Nephron progenitor cell (in vitro differentiated cells): Measurements from ENCODE around the gene ACSL3.
A peak's percentile ranks its signal among the peaks of the same experiment; 100 is the strongest.

Experiments used
- DNase-seq: peaks from one replicate; pipeline ENCODE4 v3.0.0; 2021
- H3K27ac Mint-ChIP-seq: 2 replicates; pipeline ENCODE4 v1.8.0; 2021; ENCODE audit warnings: mild to moderate bottlenecking, moderate library complexity, mixed read lengths
- H3K27me3 Mint-ChIP-seq: 2 replicates; pipeline ENCODE4 v1.8.0; 2021; ENCODE audit warnings: mild to moderate bottlenecking, low read depth, mixed read lengths; ENCODE audit not compliant: poor library complexity
- H3K36me3 Mint-ChIP-seq: 2 replicates; pipeline ENCODE4 v1.8.0; 2021; ENCODE audit warnings: low read depth, mixed read lengths
- H3K4me1 Mint-ChIP-seq: 2 replicates; pipeline ENCODE4 v1.8.0; 2021; ENCODE audit warnings: mixed read lengths
- H3K4me3 Mint-ChIP-seq: 2 replicates; pipeline ENCODE4 v1.8.0; 2021; ENCODE audit warnings: mild to moderate bottlenecking, moderate library complexity, mixed read lengths
- H3K9me3 Mint-ChIP-seq: 2 replicates; pipeline ENCODE4 v1.8.0; 2021; ENCODE audit warnings: mild to moderate bottlenecking, moderate library complexity, mixed read lengths
- TF ChIP-seq, protein P1 (sequence below): fragments of 200-600 bp; sonication (generic); IDR thresholded peaks from 2 replicates; pipeline ENCODE4 v1.5.0; 2021; ENCODE audit warnings: antibody characterized with exemption

The ACSL3 gene

GRCh38 chr2:222882484-222882928 lies 21.7 kb downstream of the ACSL3 start:
- no peak overlapping the region for H3K27ac Mint-ChIP-seq
- DNase-seq: no peak
- peaks cover 35% of the 10 kb centered on the region for H3K36me3 Mint-ChIP-seq
- H3K27me3 Mint-ChIP-seq: no peaks in the 10 kb centered on the region
- no peak overlapping the region for H3K4me3 Mint-ChIP-seq
- H3K9me3 Mint-ChIP-seq: peaks cover 43% of the 10 kb centered on the region
- H3K4me1 Mint-ChIP-seq: peaks cover 34% of the 10 kb centered on the region
- TF ChIP-seq, protein P1, sequence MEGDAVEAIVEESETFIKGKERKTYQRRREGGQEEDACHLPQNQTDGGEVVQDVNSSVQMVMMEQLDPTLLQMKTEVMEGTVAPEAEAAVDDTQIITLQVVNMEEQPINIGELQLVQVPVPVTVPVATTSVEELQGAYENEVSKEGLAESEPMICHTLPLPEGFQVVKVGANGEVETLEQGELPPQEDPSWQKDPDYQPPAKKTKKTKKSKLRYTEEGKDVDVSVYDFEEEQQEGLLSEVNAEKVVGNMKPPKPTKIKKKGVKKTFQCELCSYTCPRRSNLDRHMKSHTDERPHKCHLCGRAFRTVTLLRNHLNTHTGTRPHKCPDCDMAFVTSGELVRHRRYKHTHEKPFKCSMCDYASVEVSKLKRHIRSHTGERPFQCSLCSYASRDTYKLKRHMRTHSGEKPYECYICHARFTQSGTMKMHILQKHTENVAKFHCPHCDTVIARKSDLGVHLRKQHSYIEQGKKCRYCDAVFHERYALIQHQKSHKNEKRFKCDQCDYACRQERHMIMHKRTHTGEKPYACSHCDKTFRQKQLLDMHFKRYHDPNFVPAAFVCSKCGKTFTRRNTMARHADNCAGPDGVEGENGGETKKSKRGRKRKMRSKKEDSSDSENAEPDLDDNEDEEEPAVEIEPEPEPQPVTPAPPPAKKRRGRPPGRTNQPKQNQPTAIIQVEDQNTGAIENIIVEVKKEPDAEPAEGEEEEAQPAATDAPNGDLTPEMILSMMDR: no peak

- H3K9me3 Mint-ChIP-seq: peaks cover 43% of the 10 kb centered on the region
- H3K4me3 Mint-ChIP-seq: no peak overlapping the region
- TF ChIP-seq, protein P1: no peak
- peaks cover 41% of the 10 kb centered on the region for H3K36me3 Mint-ChIP-seq
- peaks cover 32% of the 10 kb centered on the region for H3K4me1 Mint-ChIP-seq
- DNase-seq: no peak
- H3K27me3 Mint-ChIP-seq: no peaks in the 10 kb centered on the region
- peak overlapping the region; percentile 82 for H3K27ac Mint-ChIP-seq
Observed at GRCh38 chr2:222883420-222883819, 22.6 kb downstream of the ACSL3 start.

GRCh38 chr2:222884114-222884771 lies 23.4 kb downstream of the ACSL3 start:
- Mint-ChIP-seq H3K4me3 (no peak overlapping the region), H3K9me3 (peaks cover 42% of the 10 kb centered on the region), H3K27me3 (no peaks in the 10 kb centered on the region), H3K27ac (peak overlapping the region; percentile 82), H3K4me1 (peaks cover 26% of the 10 kb centered on the region), H3K36me3 (peaks cover 48% of the 10 kb centered on the region)
- TF ChIP-seq, protein P1: no peak
- no peak for DNase-seq

DNA sequence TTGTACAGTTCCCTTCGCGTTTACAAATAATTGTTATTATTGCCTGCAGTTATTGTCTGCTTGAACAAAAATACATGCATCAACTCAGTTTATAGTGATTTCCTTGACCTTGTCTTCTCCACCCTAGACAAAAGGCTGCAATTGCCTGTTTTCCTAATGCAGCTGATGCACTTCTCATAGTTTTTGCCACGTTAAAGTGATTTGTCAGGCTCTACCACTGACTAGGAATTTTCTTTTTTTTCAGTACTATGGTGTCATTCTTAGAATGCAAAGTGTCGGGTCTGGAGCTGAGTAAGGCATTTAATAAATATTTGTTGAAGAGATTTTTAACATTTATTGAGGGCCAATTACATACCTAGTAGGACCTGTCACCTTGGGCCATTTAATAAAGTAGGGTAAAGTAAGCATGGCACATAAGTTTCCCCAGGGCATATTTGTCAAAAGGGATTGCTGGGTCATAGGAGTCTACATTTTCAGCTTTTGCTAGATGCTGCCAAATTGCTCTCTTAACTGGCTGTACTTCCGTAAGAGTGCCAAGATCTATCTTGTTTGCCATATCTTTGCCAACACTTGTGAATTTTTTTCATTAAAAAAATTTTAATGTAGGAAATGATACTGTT lies 24.1 kb downstream of the ACSL3 start:
- peaks cover 23% of the 10 kb centered on the region for H3K4me1 Mint-ChIP-seq
- H3K27me3 Mint-ChIP-seq: no peaks in the 10 kb centered on the region
- no peak overlapping the region for H3K27ac Mint-ChIP-seq
- H3K36me3 Mint-ChIP-seq: peaks cover 48% of the 10 kb centered on the region
- no peak for DNase-seq
- peaks cover 36% of the 10 kb centered on the region for H3K9me3 Mint-ChIP-seq
- no peak overlapping the region for H3K4me3 Mint-ChIP-seq
- TF ChIP-seq, protein P1: no peak

- H3K4me1 Mint-ChIP-seq: peaks cover 23% of the 10 kb centered on the region
- H3K9me3 Mint-ChIP-seq: peaks cover 17% of the 10 kb centered on the region
- TF ChIP-seq, protein P1: no peak
- DNase-seq: no peak
- peak overlapping the region; percentile 10 for H3K27ac Mint-ChIP-seq
- peaks cover 42% of the 10 kb centered on the region for H3K36me3 Mint-ChIP-seq
- H3K4me3 Mint-ChIP-seq: no peak overlapping the region
- no peaks in the 10 kb centered on the region for H3K27me3 Mint-ChIP-seq
Observed at GRCh38 chr2:222887124-222887523, 26.3 kb downstream of the ACSL3 start.

DNA sequence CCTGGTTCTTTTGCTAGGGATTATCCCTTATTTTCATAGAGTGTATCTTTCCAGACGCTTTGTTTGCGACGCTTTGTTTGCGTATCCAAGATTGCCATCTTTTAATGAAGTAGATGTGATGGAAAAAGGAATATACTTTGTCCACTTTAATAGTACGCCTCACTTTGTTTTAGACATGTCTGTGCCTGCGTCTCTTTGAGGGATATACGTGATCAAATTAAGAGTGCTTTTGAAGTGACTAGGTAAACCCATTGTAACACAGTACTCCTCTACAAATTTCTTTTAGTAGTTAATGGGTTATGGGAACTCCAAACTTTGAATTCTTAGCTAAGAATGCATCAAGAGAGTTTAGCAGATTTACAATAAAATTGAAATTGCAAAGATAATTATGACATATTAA lies 27.9 kb downstream of the ACSL3 start:
- Mint-ChIP-seq H3K4me1 (peaks cover 28% of the 10 kb centered on the region), H3K27me3 (no peaks in the 10 kb centered on the region), H3K9me3 (peaks cover 2% of the 10 kb centered on the region), H3K4me3 (no peak overlapping the region), H3K27ac (no peak overlapping the region), H3K36me3 (peaks cover 41% of the 10 kb centered on the region)
- TF ChIP-seq, protein P1: no peak
- DNase-seq: no peak
